ENCODE data around the gene TADA2A. TPM values are rescaled to one million over a fixed set of nuclear protein-coding genes. Genes with fewer than 3 reads are reported as not detected.
"Not testable (repeated sequence)": the region's sequence is repeated elsewhere in the genome, so short reads cannot be mapped to it uniquely, and the experiment has no call there.

Gene TADA2A
- total RNA-seq, 2 donors from 2014 or later: 29.2 to 36.7 TPM

GRCh38 chr17:37386462-37386861, 20.2 kb upstream of the TADA2A start:
- H3K27ac Mint-ChIP-seq: no peak overlapping the region
- no peaks in the 10 kb centered on the region for H3K36me3 Mint-ChIP-seq (ENCODE audit: low read depth)
- H3K9me3 Mint-ChIP-seq: no peaks in the 10 kb centered on the region
- no peak for ATAC-seq (replicated peaks)
- no peak overlapping the region for H3K4me3 Mint-ChIP-seq
- peaks cover 3% of the 10 kb centered on the region for H3K4me1 Mint-ChIP-seq
- H3K27me3 Mint-ChIP-seq: no peaks in the 10 kb centered on the region

GRCh38 chr17:37388266-37388665, 18.4 kb upstream of the TADA2A start:
- H3K27me3 Mint-ChIP-seq: no peaks in the 10 kb centered on the region
- peaks cover 13% of the 10 kb centered on the region for H3K4me1 Mint-ChIP-seq
- no peak overlapping the region for H3K4me3 Mint-ChIP-seq
- ATAC-seq (replicated peaks): no peak
- H3K9me3 Mint-ChIP-seq: no peaks in the 10 kb centered on the region
- no peaks in the 10 kb centered on the region for H3K36me3 Mint-ChIP-seq (ENCODE audit: low read depth)
- H3K27ac Mint-ChIP-seq: no peak overlapping the region

- Mint-ChIP-seq H3K27me3 (no peaks in the 10 kb centered on the region), H3K36me3 (ENCODE audit: low read depth) (no peaks in the 10 kb centered on the region), H3K9me3 (no peaks in the 10 kb centered on the region), H3K4me3 (no peak overlapping the region), H3K4me1 (peaks cover 13% of the 10 kb centered on the region), H3K27ac (no peak overlapping the region)
- ATAC-seq (replicated peaks): no peak
These were observed 17.5 kb upstream of the TADA2A start for GRCh38 chr17:37389160-37389559.

- Mint-ChIP-seq H3K27ac (no peak overlapping the region), H3K4me3 (no peak overlapping the region), H3K4me1 (peaks cover 13% of the 10 kb centered on the region), H3K27me3 (no peaks in the 10 kb centered on the region), H3K9me3 (no peaks in the 10 kb centered on the region), H3K36me3 (ENCODE audit: low read depth) (no peaks in the 10 kb centered on the region)
- peak; percentile 15 for ATAC-seq (replicated peaks)
These were observed 15.5 kb upstream of the TADA2A start for GRCh38 chr17:37391146-37391545.

GRCh38 chr17:37392024-37392590, 14.6 kb upstream of the TADA2A start:
- Mint-ChIP-seq H3K36me3 (ENCODE audit: low read depth) (no peaks in the 10 kb centered on the region), H3K27ac (peak overlapping the region; percentile 61), H3K9me3 (no peaks in the 10 kb centered on the region), H3K4me1 (peaks cover 13% of the 10 kb centered on the region), H3K4me3 (peak overlapping the region; percentile 19), H3K27me3 (no peaks in the 10 kb centered on the region)
- ATAC-seq (replicated peaks): peak; percentile 96

- peaks cover 17% of the 10 kb centered on the region for H3K4me1 Mint-ChIP-seq
- no peak overlapping the region for H3K4me3 Mint-ChIP-seq
- no peak for ATAC-seq (replicated peaks)
- no peak overlapping the region for H3K27ac Mint-ChIP-seq
- H3K36me3 Mint-ChIP-seq (ENCODE audit: low read depth): no peaks in the 10 kb centered on the region
- no peaks in the 10 kb centered on the region for H3K27me3 Mint-ChIP-seq
- no peaks in the 10 kb centered on the region for H3K9me3 Mint-ChIP-seq
These were observed 13.3 kb upstream of the TADA2A start for GRCh38 chr17:37393352-37393751.

GRCh38 chr17:37399265-37399803, 7.4 kb upstream of the TADA2A start:
- no peaks in the 10 kb centered on the region for H3K9me3 Mint-ChIP-seq
- H3K4me3 Mint-ChIP-seq: no peak overlapping the region
- peaks cover 5% of the 10 kb centered on the region for H3K36me3 Mint-ChIP-seq (ENCODE audit: low read depth)
- H3K27ac Mint-ChIP-seq: no peak overlapping the region
- no peaks in the 10 kb centered on the region for H3K27me3 Mint-ChIP-seq
- H3K4me1 Mint-ChIP-seq: peaks cover 21% of the 10 kb centered on the region
- no peak for ATAC-seq (replicated peaks)

- Mint-ChIP-seq H3K27me3 (no peaks in the 10 kb centered on the region), H3K4me1 (peaks cover 27% of the 10 kb centered on the region), H3K27ac (no peak overlapping the region), H3K36me3 (ENCODE audit: low read depth) (peaks cover 14% of the 10 kb centered on the region), H3K9me3 (no peaks in the 10 kb centered on the region), H3K4me3 (no peak overlapping the region)
- ATAC-seq (replicated peaks): no peak
These were observed 6.2 kb upstream of the TADA2A start for GRCh38 chr17:37400505-37400904.

GRCh38 chr17:37405522-37405921, 1.2 kb upstream of the TADA2A start:
- not testable (repeated sequence) for H3K9me3 Mint-ChIP-seq; ATAC-seq (replicated peaks); H3K27me3 Mint-ChIP-seq
- Mint-ChIP-seq H3K27ac (peak overlapping the region; percentile 98), H3K4me1 (peaks cover 23% of the 10 kb centered on the region), H3K4me3 (peak overlapping the region; percentile 99), H3K36me3 (ENCODE audit: low read depth) (peaks cover 50% of the 10 kb centered on the region)

GRCh38 chr17:37405955-37406634, 591 bp upstream of the TADA2A start:
- H3K4me1 Mint-ChIP-seq: peaks cover 27% of the 10 kb centered on the region
- H3K27me3 Mint-ChIP-seq: no peaks in the 10 kb centered on the region
- H3K27ac Mint-ChIP-seq: peak overlapping the region; percentile 98
- peak overlapping the region; percentile 99 for H3K4me3 Mint-ChIP-seq
- no peak for ATAC-seq (replicated peaks)
- peaks cover 55% of the 10 kb centered on the region for H3K36me3 Mint-ChIP-seq (ENCODE audit: low read depth)
- no peaks in the 10 kb centered on the region for H3K9me3 Mint-ChIP-seq

GRCh38 chr17:37408145-37408479, 1.4 kb downstream of the TADA2A start:
- peaks cover 19% of the 10 kb centered on the region for H3K4me1 Mint-ChIP-seq
- ATAC-seq (replicated peaks): not testable (repeated sequence)

GRCh38 chr17:37410357-37410756, 3.7 kb downstream of the TADA2A start:
- H3K27ac Mint-ChIP-seq: peak overlapping the region; percentile 62
- peaks cover 85% of the 10 kb centered on the region for H3K36me3 Mint-ChIP-seq (ENCODE audit: low read depth)

More at GRCh38 chr17:37408145-37408479, 1.4 kb downstream of the TADA2A start:
- not testable (repeated sequence) for H3K9me3 Mint-ChIP-seq, H3K27me3 Mint-ChIP-seq
- H3K27ac Mint-ChIP-seq: peak overlapping the region; percentile 89
- H3K36me3 Mint-ChIP-seq (ENCODE audit: low read depth): peaks cover 70% of the 10 kb centered on the region
- peak overlapping the region; percentile 99 for H3K4me3 Mint-ChIP-seq

GRCh38 chr17:37413875-37414519, 7.3 kb downstream of the TADA2A start:
- Mint-ChIP-seq H3K27ac (no peak overlapping the region), H3K4me3 (no peak overlapping the region), H3K4me1 (peaks cover 12% of the 10 kb centered on the region), H3K36me3 (ENCODE audit: low read depth) (peaks cover 91% of the 10 kb centered on the region), H3K9me3 (no peaks in the 10 kb centered on the region), H3K27me3 (no peaks in the 10 kb centered on the region)
- ATAC-seq (replicated peaks): no peak

More at GRCh38 chr17:37410357-37410756, 3.7 kb downstream of the TADA2A start:
- H3K4me1 Mint-ChIP-seq: peaks cover 12% of the 10 kb centered on the region
- no peak overlapping the region for H3K4me3 Mint-ChIP-seq
- H3K9me3 Mint-ChIP-seq: no peaks in the 10 kb centered on the region
- H3K27me3 Mint-ChIP-seq: no peaks in the 10 kb centered on the region
- no peak for ATAC-seq (replicated peaks)

- no peaks in the 10 kb centered on the region for H3K9me3 Mint-ChIP-seq
- no peak overlapping the region for H3K27ac Mint-ChIP-seq
- H3K4me1 Mint-ChIP-seq: peaks cover 11% of the 10 kb centered on the region
- H3K27me3 Mint-ChIP-seq: no peaks in the 10 kb centered on the region
- H3K36me3 Mint-ChIP-seq (ENCODE audit: low read depth): peaks cover 83% of the 10 kb centered on the region
- no peak overlapping the region for H3K4me3 Mint-ChIP-seq
- ATAC-seq (replicated peaks): peak; percentile 78
These were observed 11.2 kb downstream of the TADA2A start for GRCh38 chr17:37417852-37418251.
